22Rv1 (cell line): ENCODE data around the gene GANC.

ENCODE experiments used
- ZFX ChIP-seq: fragments of 450-650 bp; IDR thresholded peaks from 2 replicates; pipeline ENCODE4 v1.6.1; 2017; ENCODE audit warnings: antibody characterized with exemption, borderline replicate concordance
- TF ChIP-seq, protein P1 (sequence below): fragments of 450-650 bp; IDR thresholded peaks from 2 replicates; pipeline ENCODE4 v1.5.1; 2017; ENCODE audit warnings: mild to moderate bottlenecking

DNA sequence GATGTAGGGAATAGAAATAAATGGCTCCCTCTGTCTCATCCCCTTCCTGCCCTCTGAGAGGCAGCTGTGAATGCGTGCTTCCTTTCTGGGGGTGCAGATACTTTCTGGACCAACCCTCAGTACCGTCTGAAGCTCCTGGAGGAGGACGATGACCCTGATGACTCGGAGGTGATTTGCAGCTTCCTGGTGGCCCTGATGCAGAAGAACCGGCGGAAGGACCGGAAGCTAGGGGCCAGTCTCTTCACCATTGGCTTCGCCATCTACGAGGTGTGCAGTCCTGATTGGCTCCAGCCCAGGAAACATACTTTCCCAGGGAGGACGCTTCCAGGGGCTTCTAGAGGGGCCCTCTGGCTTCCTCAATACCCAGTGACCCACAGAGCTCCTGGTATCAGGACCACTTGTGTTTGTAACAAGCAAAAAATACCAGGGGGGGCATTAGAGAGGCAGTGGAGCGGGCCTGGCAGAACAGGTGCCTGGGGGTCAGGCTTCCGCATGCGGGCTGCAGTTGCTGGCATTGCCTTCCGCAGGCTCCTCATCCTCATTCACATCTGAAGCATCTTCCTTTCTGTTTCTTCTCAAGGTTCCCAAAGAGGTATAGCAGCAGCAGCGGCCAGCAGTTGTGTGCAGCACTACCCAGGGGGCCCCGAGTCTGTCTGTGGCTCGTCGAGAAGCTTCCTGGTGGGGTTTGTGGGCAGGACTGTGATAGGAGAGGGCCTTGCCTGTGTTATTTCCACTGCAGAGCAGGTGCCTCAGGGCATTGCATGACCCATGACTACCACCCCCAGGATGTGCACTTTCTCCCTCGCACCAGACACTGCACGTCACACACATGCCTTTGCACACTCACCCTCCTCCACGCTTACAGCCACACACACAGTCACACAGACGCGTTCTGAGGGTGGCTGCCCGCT lies 128.8 kb downstream of the GANC start:
- TF ChIP-seq, protein P1, sequence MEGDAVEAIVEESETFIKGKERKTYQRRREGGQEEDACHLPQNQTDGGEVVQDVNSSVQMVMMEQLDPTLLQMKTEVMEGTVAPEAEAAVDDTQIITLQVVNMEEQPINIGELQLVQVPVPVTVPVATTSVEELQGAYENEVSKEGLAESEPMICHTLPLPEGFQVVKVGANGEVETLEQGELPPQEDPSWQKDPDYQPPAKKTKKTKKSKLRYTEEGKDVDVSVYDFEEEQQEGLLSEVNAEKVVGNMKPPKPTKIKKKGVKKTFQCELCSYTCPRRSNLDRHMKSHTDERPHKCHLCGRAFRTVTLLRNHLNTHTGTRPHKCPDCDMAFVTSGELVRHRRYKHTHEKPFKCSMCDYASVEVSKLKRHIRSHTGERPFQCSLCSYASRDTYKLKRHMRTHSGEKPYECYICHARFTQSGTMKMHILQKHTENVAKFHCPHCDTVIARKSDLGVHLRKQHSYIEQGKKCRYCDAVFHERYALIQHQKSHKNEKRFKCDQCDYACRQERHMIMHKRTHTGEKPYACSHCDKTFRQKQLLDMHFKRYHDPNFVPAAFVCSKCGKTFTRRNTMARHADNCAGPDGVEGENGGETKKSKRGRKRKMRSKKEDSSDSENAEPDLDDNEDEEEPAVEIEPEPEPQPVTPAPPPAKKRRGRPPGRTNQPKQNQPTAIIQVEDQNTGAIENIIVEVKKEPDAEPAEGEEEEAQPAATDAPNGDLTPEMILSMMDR, result no peak
- TF ChIP-seq ZFX, result no peak
